B cell (primary cell): ENCODE data around the gene DNASE1L3.

Source experiments
- EZH2 ChIP-seq: IDR thresholded peaks from 2 replicates; pipeline ENCODE4 v1.6.1; 2012; ENCODE audit warnings: borderline replicate concordance, low read depth, mild to moderate bottlenecking, moderate library complexity, low read length; ENCODE audit not compliant: insufficient read depth, poor library complexity, severe bottlenecking
- TF ChIP-seq, protein P1 (sequence below): fragments of 200-600 bp; IDR thresholded peaks from one replicate; pipeline ENCODE4 v1.8.0; 2022; ENCODE audit warnings: antibody characterized with exemption, mild to moderate bottlenecking

DNA sequence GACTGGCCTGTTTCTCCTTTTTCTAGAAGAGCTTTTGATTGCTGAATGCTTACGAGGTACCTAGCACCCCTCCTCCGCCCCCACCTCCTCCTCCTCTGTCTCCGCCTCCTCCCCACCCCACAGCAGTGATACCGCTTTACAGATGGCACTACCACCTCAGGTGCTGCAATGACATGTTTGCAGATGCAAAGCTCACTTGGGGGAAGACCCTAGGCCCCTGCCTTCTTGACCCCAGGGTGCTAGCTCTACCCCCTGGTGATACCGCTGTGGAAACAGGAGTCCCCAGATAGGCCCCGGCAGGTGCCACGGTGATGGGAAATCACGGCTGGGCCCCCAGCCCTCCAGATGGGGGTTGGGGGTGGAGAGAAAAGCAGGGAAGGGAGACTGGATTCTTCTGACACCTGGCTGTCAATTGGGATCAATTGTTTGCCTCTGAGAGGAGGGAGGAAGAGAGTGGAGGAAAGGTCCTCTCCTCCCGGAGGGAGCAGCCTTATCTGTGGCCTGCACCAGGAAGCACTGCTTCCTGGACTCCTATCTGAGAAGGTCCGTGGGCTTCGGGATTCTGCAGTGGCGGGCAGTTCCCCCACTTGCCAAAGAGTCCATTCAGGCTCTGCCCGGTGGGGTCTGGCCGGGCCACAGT, 37.6 kb downstream of the DNASE1L3 start:
- TF ChIP-seq, protein P1, sequence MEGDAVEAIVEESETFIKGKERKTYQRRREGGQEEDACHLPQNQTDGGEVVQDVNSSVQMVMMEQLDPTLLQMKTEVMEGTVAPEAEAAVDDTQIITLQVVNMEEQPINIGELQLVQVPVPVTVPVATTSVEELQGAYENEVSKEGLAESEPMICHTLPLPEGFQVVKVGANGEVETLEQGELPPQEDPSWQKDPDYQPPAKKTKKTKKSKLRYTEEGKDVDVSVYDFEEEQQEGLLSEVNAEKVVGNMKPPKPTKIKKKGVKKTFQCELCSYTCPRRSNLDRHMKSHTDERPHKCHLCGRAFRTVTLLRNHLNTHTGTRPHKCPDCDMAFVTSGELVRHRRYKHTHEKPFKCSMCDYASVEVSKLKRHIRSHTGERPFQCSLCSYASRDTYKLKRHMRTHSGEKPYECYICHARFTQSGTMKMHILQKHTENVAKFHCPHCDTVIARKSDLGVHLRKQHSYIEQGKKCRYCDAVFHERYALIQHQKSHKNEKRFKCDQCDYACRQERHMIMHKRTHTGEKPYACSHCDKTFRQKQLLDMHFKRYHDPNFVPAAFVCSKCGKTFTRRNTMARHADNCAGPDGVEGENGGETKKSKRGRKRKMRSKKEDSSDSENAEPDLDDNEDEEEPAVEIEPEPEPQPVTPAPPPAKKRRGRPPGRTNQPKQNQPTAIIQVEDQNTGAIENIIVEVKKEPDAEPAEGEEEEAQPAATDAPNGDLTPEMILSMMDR: no peak
- TF ChIP-seq EZH2: no peak
